HEK293 (cell line): ENCODE data around the gene CA11.

Experiments used
- CTCF ChIA-PET: fragments of 350-600 bp; formaldehyde crosslinking; extraction: SDS; loops from one replicate; lab custom pipeline; 2021; ENCODE audit warnings: antibody characterized with exemption; lab: Yijun Ruan, JAX
- POLR2A ChIA-PET: fragments of 300-600 bp; formaldehyde crosslinking; extraction: SDS; loops from one replicate; lab custom pipeline; 2020; ENCODE audit warnings: antibody characterized with exemption, inconsistent platforms; lab: Yijun Ruan, JAX
- H3K27ac ChIP-seq: fragments of 200-500 bp; sonication (Bioruptor generic); 2 replicates; pipeline ENCODE4 v1.5.1; 2014; ENCODE audit warnings: low read depth, low read length, control low read depth, inconsistent platforms; ENCODE audit errors: extremely low read depth
- H3K36me3 ChIP-seq, 2 experiments: fragments of 200-500 bp in 1 of 2; sonication (Bioruptor generic) in 1 of 2; 1 replicate in 1 of 2; 2 replicates in 1 of 2; pipeline ENCODE4 v1.5.1; 2014 to 2017; ENCODE audit warnings: inconsistent platforms in 2 of 2, low read length in 2 of 2; ENCODE audit not compliant: control insufficient read depth in 2 of 2, insufficient read depth in 1 of 2
- H3K4me1 ChIP-seq: fragments of 200-500 bp; sonication (Bioruptor generic); 2 replicates; pipeline ENCODE4 v1.5.1; 2014; ENCODE audit warnings: mild to moderate bottlenecking, low read length, inconsistent platforms; ENCODE audit not compliant: control insufficient read depth, insufficient read depth
- H3K4me3 ChIP-seq: 2 replicates; pipeline ENCODE4 v1.5.1; 2011; ENCODE audit warnings: low read depth, mild to moderate bottlenecking, control low read depth, low read length, moderate library complexity
- H3K9me3 ChIP-seq: fragments of 200-500 bp; sonication (Bioruptor generic); 2 replicates; pipeline ENCODE4 v1.5.1; 2014; ENCODE audit warnings: low read depth, low read length, inconsistent platforms; ENCODE audit not compliant: control insufficient read depth, insufficient read depth
- EGR2 ChIP-seq: fragments of 450-650 bp; formaldehyde crosslinking; IDR thresholded peaks from 2 replicates; pipeline ENCODE4 v1.5.1; 2016; ENCODE audit warnings: low read depth, missing biosample characterization, missing genetic modification characterization
- INSM2 ChIP-seq: fragments of 450-650 bp; formaldehyde crosslinking; IDR thresholded peaks from 2 replicates; pipeline ENCODE4 v1.5.1; 2016; ENCODE audit warnings: missing biosample characterization, missing genetic modification characterization
- MYNN ChIP-seq: fragments of 450-650 bp; formaldehyde crosslinking; IDR thresholded peaks from 2 replicates; pipeline ENCODE4 v1.5.1; 2016; ENCODE audit warnings: missing biosample characterization, missing genetic modification characterization, borderline replicate concordance
- REST ChIP-seq: fragments of 450-650 bp; formaldehyde crosslinking; IDR thresholded peaks from 2 replicates; pipeline ENCODE4 v1.5.1; 2016; ENCODE audit warnings: missing biosample characterization, missing genetic modification characterization
- ZBTB1 ChIP-seq: fragments of 450-650 bp; formaldehyde crosslinking; IDR thresholded peaks from 2 replicates; pipeline ENCODE4 v1.5.1; 2016; ENCODE audit warnings: missing biosample characterization, missing genetic modification characterization
- ZFHX2 ChIP-seq: fragments of 450-650 bp; formaldehyde crosslinking; conservative IDR thresholded peaks from 2 replicates; pipeline ENCODE4 v1.5.1; 2016; ENCODE audit warnings: missing biosample characterization, missing genetic modification characterization
- ZIC2 ChIP-seq: fragments of 450-650 bp; formaldehyde crosslinking; IDR thresholded peaks from 2 replicates; pipeline ENCODE4 v1.5.1; 2016; ENCODE audit warnings: missing biosample characterization, missing genetic modification characterization
- ZNF10 ChIP-seq: fragments of 450-650 bp; formaldehyde crosslinking; IDR thresholded peaks from 2 replicates; pipeline ENCODE4 v1.5.1; 2017; ENCODE audit warnings: missing biosample characterization, missing genetic modification characterization
- ZNF24 ChIP-seq: fragments of 450-650 bp; formaldehyde crosslinking; IDR thresholded peaks from 2 replicates; pipeline ENCODE4 v1.5.1; 2016; ENCODE audit warnings: missing biosample characterization, missing genetic modification characterization
- ZNF274 ChIP-seq, 2 experiments: fragments of 200-500 bp in 1 of 2; fragments of 450-650 bp in 1 of 2; sonication (Bioruptor generic) in 1 of 2; formaldehyde crosslinking in 1 of 2; IDR thresholded peaks; 2 replicates each; pipeline versions ENCODE4 v1.5.1 to v1.6.1; 2014 to 2016; ENCODE audit warnings: borderline replicate concordance in 1 of 2, inconsistent platforms in 1 of 2, low read length in 1 of 2, missing biosample characterization in 1 of 2, missing genetic modification characterization in 1 of 2
- ZNF302 ChIP-seq: fragments of 450-650 bp; formaldehyde crosslinking; IDR thresholded peaks from 2 replicates; pipeline ENCODE4 v1.5.1; 2016; ENCODE audit warnings: missing biosample characterization, missing genetic modification characterization, low read depth
- ZNF433 ChIP-seq: fragments of 450-650 bp; formaldehyde crosslinking; IDR thresholded peaks from 2 replicates; pipeline ENCODE4 v1.5.1; 2016; ENCODE audit warnings: missing biosample characterization, missing genetic modification characterization, low read depth
- ZNF530 ChIP-seq: fragments of 450-650 bp; formaldehyde crosslinking; IDR thresholded peaks from 2 replicates; pipeline ENCODE4 v1.5.1; 2016; ENCODE audit warnings: low read depth, missing biosample characterization, missing genetic modification characterization
- ZNF549 ChIP-seq: fragments of 450-650 bp; IDR thresholded peaks from 2 replicates; pipeline ENCODE4 v1.5.1; 2018; ENCODE audit warnings: missing biosample characterization, missing genetic modification characterization, mild to moderate bottlenecking, inconsistent platforms, moderate library complexity
- ZNF621 ChIP-seq: fragments of 450-650 bp; formaldehyde crosslinking; IDR thresholded peaks from 2 replicates; pipeline ENCODE4 v1.5.1; 2017; ENCODE audit warnings: missing biosample characterization, missing genetic modification characterization
- ZNF645 ChIP-seq: fragments of 450-650 bp; formaldehyde crosslinking; IDR thresholded peaks from 2 replicates; pipeline ENCODE4; 2016; ENCODE audit warnings: missing biosample characterization, missing genetic modification characterization

The CA11 gene

GRCh38 chr19:48685583-48685982, 39.6 kb upstream of the CA11 start (continued):
- no peak for TF ChIP-seq ZNF621

- Histone ChIP-seq H3K4me3 (no peak overlapping the region), H3K9me3 (no peaks in the 10 kb centered on the region)
- TF ChIP-seq INSM2: no peak
- no peak for TF ChIP-seq ZNF549 (tag by site-specific recombination)
- TF ChIP-seq ZNF530 (tag by site-specific recombination): no peak
- no peak for TF ChIP-seq ZNF24 (tag by site-specific recombination)
- no peak for TF ChIP-seq ZIC2 (tag by site-specific recombination)
- no peak for TF ChIP-seq ZNF10
- no peak for TF ChIP-seq MYNN (tag by site-specific recombination)
- TF ChIP-seq ZNF433 (tag by site-specific recombination): no peak
- no peak for TF ChIP-seq ZNF645 (tag by site-specific recombination)
- TF ChIP-seq ZBTB1 (tag by site-specific recombination): no peak
- TF ChIP-seq REST (tag by site-specific recombination): no peak
- no peak for TF ChIP-seq ZNF302 (tag by site-specific recombination)
- TF ChIP-seq, all 188 proteins: peak for 0
- ChIA-PET POLR2A (interaction anchor here (1.1 kb wide), 1 partner anchor 7 kb away, joined by 4 read pairs; no protein-coding TSS in a partner anchor), CTCF (interaction anchor here (0.5 to 0.7 kb wide), 2 partner anchors 9 to 196 kb away, joined by 3 read pairs; no protein-coding TSS in a partner anchor)
- Histone ChIP-seq H3K36me3 (no peaks in the 10 kb centered on the region), H3K4me1 (no peaks in the 10 kb centered on the region; the same call in 1 of the 2 replicates), H3K27ac (no peak overlapping the region)
Measured at GRCh38 chr19:48683349-48683748, 37.4 kb upstream of the CA11 start.

- Histone ChIP-seq H3K4me1 (no peaks in the 10 kb centered on the region; the same call in 1 of the 2 replicates), H3K9me3 (no peaks in the 10 kb centered on the region), H3K4me3 (no peak overlapping the region), H3K27ac (no peak overlapping the region), H3K36me3 (no peaks in the 10 kb centered on the region)
- CTCF ChIA-PET: no interaction called here
- POLR2A ChIA-PET: no interaction called here
- 0 out of 2 replicates have a peak, but pooled peaks have one; percentile 31 for TF ChIP-seq EGR2 (tag by site-specific recombination)
- TF ChIP-seq ZFHX2 (tag by site-specific recombination): peak; percentile 64
- TF ChIP-seq ZNF274 (IDR thresholded peaks at IDR 0.05; ENCODE audit: low read length): no peak
- TF ChIP-seq ZNF274 (tag by site-specific recombination; IDR thresholded peaks at IDR 0.05; ENCODE audit: borderline replicate concordance): no peak
Measured at GRCh38 chr19:48681127-48681470, 35.1 kb upstream of the CA11 start.
